Activated CD8-positive, alpha-beta memory T cell treated with anti-CD3 and anti-CD28 coated beads for 24 hours (primary cell): ENCODE results near the gene RRP8.
A peak's percentile ranks its signal among the peaks of the same experiment; 100 is the strongest.

Experiments
- DNase-seq: peaks from one replicate; pipeline ENCODE4 v3.0.0-alpha.2; 2020

Gene RRP8

GRCh38 chr11:6603287-6604080, at the start of gene RRP8, which contains the start of gene ILK:
RRP8 (minus strand) TSS chr11:6603616; CDS start chr11:6603502, 114 bp downstream.
ILK (plus strand) TSS chr11:6603774; CDS start chr11:6604272, 498 bp downstream.
- peak; percentile 93 for DNase-seq

- DNase-seq: no peak
Observed at GRCh38 chr11:6653097-6653496, 49.7 kb upstream of the RRP8 start.

- no peak for DNase-seq
Observed at GRCh38 chr11:6652182-6652581, 48.8 kb upstream of the RRP8 start.

GRCh38 chr11:6650980-6651379, 47.6 kb upstream of the RRP8 start:
- DNase-seq: peak; percentile 69

GRCh38 chr11:6650104-6650503, 46.7 kb upstream of the RRP8 start:
- no peak for DNase-seq

- DNase-seq: peak; percentile 33
Observed at GRCh38 chr11:6648501-6648900, 45.1 kb upstream of the RRP8 start.

GRCh38 chr11:6647836-6648235, 44.4 kb upstream of the RRP8 start:
- peak; percentile 44 for DNase-seq

GRCh38 chr11:6646918-6647679, 43.7 kb upstream of the RRP8 start:
- DNase-seq: peak; percentile 79

- no peak for DNase-seq
Observed at GRCh38 chr11:6646576-6646917, 43.1 kb upstream of the RRP8 start.

GRCh38 chr11:6646071-6646470, 42.7 kb upstream of the RRP8 start:
- DNase-seq: peak; percentile 64

- DNase-seq: peak; percentile 24
Observed at GRCh38 chr11:6642957-6643356, 39.5 kb upstream of the RRP8 start.

- no peak for DNase-seq
Observed at GRCh38 chr11:6640985-6641701, 37.7 kb upstream of the RRP8 start.

GRCh38 chr11:6640036-6640984, 36.9 kb upstream of the RRP8 start:
- no peak for DNase-seq

GRCh38 chr11:6638429-6638828, 35.0 kb upstream of the RRP8 start:
- DNase-seq: no peak

GRCh38 chr11:6637871-6638270, 34.5 kb upstream of the RRP8 start:
- DNase-seq: no peak

- DNase-seq: no peak
Observed at GRCh38 chr11:6636480-6636879, 33.1 kb upstream of the RRP8 start.

- DNase-seq: no peak
Observed at GRCh38 chr11:6635082-6635932, 31.9 kb upstream of the RRP8 start.

GRCh38 chr11:6634534-6634933, 31.1 kb upstream of the RRP8 start:
- no peak for DNase-seq

- no peak for DNase-seq
Observed at GRCh38 chr11:6633422-6634408, 30.3 kb upstream of the RRP8 start.
